Stimulated activated CD8-positive, alpha-beta memory T cell treated with anti-CD3 and anti-CD28 coated beads, Interleukin-7, amount 100 ng/mL, for 24 hours (primary cell): ENCODE data around the gene SUPT3H.
"Not testable (repeated sequence)": the region's sequence is repeated elsewhere in the genome, so short reads cannot be mapped to it uniquely, and the experiment has no call there.

ENCODE experiments used
- DNase-seq: peaks from one replicate; pipeline ENCODE4 v3.0.0-alpha.2; 2020; ENCODE audit warnings: low read depth

The SUPT3H gene

DNA sequence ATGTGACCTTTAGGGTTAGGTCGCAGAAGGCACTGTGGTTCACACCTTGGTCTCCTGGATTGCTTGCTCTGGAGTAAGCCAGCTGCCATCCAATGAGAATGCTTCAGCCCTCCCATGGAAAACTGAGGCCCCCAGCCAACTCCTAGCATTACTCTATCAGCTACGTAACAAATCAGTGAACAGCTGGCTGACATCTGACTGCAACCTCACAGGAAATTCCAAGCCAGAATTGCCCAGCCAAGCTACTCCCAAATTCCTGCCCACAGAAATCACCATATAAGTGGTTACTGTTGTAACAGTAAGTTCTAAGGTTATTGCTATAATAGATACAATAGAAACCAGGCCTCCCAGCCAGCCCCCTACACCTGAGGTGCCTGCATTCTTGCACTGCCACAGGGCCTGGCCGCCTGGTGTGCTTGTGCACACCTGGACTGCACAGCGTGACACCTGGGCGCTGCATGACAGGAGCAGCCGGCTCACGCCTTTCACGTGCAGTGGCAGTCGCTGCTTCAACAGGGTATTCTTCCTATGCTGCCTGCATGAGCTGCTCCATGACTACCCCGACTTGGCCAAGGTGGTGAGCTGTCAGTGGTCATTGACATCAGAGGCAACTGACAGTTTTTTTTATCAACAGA is 479.3 kb downstream of the SUPT3H start:
- no peak for DNase-seq

DNA sequence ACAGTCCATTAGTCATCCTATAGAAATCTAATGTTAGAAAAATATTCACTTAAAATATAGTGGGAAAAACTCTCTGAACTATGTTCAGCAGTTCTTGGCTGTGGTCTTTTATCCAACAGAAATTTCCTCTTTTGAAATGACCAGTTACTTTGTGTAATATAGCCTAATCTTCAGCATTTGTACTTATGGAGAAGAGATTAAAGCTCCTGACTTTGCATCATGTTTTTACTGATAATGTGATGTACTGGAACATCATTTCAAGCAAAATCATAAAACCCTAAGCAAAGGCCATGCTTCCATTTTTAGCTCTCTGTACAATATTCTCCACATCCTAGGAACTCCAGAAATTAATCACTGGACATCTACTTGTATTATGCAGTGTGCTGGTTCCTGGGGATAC is 480.4 kb downstream of the SUPT3H start:
- DNase-seq, result no peak

DNA sequence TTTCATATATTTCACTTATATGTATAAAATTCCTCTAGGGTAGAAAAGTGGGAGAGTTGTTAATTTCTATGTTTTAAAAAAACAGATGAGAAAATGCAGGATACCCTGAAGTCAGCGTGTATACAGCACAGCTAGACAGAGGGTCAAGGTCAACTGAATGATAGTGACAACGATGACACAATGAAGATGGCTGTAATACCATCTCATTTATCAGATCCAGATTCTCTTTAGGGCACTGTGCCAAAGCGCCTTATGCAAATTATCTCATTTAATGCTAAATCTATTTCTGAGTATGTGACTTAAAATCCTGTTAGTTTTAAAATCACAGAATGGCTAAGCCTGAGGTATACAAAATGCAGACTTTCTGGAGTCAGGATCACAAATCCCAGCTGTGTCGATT is 481.0 kb downstream of the SUPT3H start:
- DNase-seq, result no peak

DNA sequence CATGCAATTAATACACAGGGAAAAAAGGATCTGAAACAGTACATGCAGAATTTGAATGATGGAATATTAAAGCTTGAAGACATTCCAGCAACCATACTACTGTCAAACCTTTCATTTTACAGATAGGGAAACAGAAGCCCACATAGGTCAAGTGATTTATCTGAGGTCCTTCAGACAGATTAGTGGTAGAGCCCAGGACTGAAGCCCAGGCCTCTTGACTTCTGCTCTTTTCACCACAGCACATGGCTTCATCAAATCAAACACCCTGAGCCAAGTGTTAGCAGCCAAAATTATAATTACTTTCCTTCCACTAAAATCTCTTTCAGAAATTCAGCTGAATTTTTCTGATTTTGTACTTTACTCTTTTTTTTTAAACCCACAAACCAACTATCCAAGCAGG is 485.2 kb downstream of the SUPT3H start:
- DNase-seq, result no peak

DNA sequence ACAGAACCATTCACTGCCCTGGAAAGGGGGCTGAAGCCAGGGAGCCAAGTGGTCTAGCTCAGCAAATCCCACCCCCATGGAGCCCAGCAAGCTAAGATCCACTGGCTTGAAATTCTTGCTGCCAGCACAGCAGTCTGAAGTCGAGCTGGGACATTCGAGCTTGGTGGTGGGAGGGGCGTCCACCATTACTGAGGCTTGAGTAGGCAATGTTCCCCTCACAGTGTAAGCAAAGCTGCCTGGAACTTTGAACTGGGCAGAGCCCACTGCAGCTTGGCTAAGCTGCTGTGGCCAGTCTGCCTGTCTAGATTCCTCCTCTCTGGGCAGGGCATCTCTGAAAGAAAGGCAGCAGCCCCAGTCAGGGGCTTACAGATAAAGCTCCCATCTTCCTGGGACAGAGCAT is 498.7 kb downstream of the SUPT3H start:
- not testable (repeated sequence) for DNase-seq

DNA sequence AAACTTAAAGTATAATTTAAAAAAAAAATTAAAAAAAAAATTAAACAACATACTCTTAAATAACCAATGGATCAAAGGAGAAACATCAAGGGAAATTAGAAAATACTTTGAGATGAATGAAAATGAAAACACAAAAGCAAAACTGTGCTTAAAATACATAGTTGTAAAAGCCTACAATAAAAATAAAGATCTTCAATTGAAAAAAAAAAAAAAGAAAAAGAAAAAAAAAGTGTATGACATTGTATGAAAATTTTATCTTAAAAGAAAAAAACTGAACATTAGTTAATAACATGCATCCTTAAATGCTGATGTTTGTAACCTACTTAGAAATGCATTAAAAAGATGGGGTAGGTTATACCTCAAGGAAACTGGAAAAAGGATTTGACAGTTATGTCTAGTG is 501.1 kb downstream of the SUPT3H start:
- not testable (repeated sequence) for DNase-seq

DNA sequence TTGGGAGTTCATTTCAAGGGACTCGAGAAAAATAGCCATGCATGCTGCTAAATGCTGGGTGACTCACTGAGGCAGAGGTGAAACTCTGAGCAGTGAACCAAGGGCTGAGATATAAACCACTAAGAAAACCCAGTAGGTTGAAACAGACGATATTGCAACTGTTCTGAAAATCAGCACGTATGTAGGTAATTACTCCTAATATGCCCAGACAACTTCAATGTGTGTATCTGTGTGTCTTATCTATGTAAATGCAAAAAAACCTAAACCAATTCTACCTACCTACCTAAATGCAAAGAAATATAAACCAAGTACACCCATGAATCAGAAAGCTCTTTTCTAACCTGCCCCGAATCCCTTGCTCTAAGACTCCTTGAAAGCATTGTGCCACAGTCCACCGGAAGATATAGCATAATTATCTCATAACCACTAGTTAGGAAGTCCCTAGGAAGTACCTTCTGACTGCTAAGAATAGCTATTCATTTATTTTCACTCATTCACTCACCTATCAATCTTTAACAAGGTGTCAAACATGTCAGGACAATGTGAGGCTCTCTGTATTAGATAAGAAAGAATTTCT is 508.3 kb downstream of the SUPT3H start:
- no peak for DNase-seq

DNA sequence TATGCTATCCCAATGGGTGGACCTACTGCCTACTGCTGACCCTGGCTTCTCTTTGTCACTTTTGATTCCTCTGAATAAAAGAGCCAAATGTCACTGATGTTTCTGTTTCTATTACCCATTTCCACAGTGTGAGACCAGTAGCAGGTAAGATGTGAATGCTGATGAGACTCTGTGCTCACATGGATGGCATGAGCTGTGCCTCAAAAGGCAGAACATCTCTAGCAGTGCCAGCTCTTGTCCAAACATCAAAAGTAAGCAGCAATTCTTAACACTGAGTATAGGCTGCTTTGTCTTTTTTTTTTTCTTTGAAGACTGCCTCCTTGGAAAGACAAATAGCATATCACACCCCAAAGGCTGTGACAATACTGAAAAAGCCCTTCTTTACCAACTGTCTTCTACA is 508.8 kb downstream of the SUPT3H start:
- DNase-seq, result no peak

DNA sequence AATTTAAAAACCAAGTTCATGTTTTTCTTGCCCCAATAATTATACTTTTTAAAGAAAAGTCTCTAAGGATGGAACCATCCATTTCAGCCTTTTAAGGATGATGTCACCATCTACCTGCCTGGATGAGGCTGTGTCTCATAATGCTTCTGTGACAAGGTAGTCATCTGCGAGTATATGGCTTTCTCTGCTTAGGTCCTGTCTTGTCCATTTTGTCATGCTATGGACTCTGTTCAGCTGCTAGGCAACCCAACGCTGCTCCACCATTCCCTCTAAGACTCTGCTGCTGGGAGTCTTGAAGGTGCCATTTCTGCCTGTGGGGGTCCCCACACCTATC is 509.4 kb downstream of the SUPT3H start:
- no peak for DNase-seq

DNA sequence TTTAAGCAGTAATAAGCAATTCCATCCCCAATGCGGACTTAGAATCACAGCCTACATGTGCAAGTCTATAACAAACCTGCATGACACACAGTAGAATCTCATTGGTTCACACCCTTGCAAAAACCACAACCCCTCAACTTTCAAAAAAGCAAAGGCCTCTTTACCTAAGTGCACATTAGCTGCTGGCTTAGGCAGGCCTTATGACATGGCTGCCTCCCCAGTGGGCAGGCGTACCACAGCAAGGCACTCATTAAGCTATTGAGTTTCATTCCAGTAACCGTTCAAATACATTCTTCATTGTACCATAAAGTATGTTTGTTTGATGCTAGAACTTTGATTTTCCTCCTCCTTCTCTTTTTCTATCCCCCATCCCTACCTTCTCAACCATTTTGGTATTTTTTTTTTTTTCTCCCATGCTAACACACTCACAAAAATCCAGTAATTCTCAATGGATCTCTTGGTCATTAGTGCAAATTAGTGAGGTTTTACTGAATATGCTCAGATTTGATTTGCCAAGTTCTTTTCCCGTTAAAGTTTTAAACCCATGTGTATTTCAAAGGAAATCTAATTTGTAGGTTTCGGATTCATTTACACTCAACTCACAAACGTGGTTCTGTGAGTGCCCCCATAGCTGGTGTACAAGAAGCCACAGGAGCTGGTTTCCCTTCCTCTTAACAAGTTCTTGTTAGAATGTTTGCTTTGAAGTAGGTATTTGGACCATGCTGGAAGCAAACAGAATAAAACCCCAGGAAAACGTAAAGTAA is 510.0 kb downstream of the SUPT3H start:
- DNase-seq, result no peak

DNA sequence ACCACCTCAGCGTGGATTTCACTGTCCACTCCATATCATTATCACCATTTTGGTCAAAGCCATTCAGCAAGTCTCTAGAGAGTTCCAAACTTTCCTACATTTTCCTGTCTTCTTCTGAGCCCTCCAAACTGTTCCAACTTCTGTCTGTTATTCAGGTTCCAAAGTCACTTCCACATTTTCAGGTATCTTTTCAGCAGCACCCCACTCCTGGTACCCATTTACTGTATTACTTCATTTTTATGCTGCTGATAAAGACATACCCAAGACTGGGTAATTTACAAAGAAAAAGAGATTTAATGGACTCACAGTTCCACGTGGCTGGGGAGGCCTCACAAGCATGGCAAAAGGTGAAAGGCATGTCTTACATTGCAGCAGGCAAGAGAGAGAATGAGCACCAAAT is 512.5 kb downstream of the SUPT3H start:
- not testable (repeated sequence) for DNase-seq

DNA sequence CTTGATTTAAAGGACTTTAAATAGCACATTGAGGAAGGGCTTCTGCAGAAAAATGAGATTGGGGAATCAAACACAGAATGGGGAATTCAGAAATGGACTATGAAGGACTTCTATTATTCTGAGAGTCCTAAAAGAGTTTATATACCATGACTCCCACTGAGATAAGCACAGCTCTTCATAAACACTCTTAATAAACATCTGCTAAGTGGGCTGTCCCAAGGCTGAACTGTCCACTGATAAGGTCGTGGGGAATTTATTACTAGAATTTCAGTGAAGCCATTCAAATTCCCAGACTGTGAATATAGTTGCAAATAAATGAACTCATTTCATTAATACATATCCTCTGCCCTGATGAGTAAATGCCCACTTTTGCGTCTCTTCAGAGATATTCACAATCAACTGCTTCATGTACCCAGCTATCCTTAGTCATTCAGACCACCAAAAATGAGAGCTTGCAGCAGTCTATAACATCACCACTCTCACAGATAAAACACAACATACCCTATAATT is 517.8 kb downstream of the SUPT3H start:
- no peak for DNase-seq

DNA sequence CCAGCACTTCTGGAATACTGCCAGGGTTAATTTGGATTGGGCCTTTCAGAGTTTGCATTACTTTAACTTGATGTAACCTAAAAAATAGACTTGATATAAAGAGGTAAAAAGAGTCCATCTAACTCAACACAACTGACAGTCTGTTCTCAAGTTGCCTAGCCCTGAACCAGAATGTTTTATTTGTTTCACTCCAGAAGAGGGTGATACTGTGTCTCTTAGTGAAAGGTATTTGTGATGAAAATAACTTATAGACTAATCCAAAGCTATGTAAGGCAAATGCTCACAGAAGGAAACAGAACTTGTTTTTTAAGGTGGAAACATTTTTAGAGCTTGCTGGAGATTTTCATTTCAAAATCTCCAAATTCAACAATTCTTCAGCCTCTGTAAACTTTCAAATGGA is 518.7 kb downstream of the SUPT3H start:
- no peak for DNase-seq

DNA sequence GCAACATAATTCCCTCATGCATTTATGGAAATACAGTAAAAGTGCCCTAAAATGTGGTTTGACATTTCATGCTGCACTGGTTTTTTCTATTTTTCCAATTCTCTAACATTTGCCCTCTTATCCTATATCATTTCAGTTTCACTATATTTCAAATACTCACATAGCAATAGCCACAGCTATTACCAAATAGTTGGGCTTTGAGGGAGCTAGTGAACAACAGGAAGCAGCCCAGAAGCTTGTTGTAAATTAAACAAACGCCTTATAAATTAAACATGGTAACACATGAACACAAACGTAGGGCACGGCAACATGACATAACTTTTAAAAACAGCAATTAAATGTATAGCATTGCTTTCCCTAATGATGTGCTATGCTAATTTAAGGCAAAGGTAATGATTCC is 521.3 kb downstream of the SUPT3H start:
- DNase-seq, result no peak

DNA sequence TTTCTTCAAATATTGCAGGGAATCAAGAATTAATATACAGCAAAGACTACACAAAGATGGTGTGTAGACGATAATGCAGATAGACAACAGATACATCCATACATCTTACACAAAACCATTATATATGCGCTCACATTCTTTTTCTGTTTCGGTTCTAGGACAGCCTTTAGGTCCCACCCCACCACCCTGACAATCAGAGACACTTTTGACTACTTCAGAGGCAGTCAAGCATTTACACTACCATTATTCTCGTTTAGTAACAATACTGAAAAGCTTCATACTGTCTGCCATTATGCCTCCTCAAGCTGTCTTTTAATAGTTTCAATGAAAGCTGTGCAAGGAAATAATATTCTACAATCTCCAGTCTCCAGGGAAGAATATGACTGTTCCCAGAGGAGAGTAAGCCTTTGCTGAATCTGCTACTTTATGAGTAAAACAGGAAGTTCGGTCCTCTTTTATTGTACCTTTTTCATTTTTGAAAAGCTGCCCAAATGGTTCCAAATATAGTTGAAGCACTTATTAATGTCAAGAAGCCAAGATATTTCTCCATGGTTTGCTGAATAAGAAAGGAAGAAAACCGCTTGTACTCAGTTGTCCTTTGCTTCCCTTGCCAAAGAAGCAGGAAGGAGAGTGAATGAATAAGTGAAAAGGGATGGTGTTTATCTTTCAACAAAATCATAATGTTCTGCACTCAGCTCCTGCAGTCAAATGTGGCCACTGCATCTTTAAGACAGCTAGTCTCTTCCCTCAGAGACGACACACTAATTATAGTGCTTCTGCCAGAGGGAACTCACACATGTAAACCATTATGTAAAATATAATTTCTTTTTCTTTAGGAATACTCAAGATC is 521.9 kb downstream of the SUPT3H start:
- DNase-seq, result no peak

DNA sequence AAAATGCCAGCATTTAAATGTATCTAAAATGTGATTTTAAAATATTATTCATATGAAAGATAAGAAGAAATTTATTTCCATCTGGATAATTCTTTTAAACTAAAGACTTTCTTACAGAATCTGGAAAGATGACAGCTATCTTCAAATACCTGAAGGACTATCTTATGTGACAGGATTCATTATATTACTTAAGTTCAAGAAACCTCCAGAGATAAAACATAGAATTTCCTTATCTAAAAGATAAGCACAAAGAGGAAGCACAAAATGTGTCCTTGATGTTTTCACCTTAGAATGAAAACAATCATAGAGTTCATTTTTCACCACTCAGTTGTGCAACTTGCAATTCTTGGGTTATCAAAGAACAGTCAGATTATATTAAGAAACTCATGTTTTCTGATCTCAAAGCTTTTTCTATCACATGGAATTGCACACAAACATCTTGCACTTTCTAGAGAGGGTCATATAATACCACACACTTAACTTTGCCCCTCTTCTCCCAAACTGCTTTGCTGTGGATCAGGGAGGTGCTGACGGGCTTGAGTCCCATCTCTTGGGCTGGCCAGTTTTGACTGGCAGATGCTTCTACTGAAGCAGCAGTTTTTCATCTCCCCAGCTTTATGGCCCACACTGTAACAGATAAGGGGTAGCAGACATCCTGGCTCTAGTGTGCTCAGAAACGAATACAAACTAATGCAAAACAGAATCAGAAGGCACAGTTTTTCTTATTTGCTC is 522.9 kb downstream of the SUPT3H start:
- DNase-seq, result no peak

DNA sequence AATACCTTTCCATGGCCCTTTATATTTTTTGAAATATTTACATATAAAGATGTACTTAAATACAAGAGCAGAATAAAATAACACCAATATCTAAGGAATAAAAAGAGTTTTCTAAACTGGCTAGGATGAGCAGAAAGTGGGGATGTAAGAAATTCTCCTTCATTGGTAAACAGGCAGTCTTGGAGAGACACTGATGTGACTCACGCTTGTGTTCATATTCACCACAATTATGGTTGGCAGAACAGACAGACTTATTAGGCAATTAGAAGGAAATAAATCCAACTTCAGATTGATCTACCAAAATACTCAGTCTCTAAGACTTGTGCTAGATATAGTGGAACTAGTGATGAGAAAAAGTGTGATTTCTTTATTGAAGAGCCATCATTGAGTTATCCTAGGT is 526.6 kb downstream of the SUPT3H start:
- DNase-seq, result no peak

DNA sequence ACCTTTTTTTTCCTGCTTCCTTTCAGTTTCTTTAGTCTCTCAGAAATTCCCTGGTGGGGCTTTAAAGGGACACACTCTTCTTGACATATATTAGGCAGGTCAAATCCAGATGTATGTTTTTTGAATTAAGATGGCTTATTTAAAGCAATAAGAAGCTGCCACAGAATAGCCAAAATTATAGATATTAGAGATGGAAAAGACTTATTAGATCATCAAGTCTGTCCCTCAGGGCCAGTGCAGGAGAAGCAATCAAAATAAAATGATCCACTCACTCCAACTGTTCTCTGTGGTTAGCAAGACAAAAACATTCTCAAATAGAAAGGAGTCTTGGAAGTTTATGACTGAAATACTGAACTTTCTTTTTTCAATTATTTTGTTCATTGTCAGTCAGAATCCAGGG is 527.4 kb downstream of the SUPT3H start:
- DNase-seq, result no peak

DNA sequence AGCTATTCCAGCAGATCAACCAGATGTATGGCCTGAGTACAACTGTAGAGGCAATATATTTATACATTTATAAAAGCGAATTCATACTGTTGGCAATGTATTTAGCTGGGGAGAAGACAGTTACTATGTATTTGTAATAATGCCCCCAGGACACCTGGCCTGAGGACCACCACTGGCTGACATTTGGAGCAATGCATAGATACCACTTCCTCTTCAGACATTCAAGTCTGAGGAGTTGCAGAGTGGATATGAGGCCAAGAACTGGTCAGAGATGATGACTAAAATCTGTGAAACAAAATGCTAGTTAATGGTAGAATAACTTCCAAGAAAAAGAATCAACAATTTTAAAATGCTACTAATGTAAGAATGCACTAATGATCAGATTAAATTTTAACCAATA is 527.9 kb downstream of the SUPT3H start:
- DNase-seq, result no peak

DNA sequence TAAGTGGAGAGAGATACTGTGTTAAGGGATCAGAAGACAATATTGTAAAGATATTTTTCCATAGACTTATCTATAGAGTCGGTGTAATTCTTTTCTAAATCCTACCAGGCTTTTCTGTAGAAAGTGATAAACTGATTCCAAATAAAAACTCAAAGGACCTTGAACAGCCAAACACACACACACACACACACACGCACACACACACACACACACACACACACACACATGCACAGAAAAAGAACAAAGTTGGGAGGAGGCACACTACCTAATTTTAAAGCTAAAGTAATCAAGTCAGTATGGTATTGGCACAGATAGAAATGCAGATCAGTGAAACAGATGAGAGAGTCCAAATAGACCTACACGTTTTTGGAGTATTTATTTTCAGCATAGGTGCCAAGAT is 534.0 kb downstream of the SUPT3H start:
- no peak for DNase-seq

DNA sequence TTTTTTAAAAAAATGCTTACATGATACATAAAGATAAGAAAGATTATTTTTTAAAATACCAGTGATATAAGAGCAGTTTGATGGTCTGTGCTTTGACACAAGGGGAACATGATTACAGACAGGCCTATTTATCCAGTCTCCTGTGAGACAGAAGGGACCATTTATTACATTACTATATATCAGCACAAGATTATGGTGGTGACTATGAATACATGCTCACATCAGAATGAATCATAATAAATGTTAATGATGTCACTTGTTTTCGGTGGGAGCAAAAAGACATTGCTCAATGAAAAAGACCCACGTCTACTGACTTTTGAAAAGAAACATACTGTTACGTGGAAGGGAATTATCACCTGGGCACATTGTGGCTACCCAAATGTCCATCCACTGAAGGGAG is 535.1 kb downstream of the SUPT3H start:
- DNase-seq, result no peak

DNA sequence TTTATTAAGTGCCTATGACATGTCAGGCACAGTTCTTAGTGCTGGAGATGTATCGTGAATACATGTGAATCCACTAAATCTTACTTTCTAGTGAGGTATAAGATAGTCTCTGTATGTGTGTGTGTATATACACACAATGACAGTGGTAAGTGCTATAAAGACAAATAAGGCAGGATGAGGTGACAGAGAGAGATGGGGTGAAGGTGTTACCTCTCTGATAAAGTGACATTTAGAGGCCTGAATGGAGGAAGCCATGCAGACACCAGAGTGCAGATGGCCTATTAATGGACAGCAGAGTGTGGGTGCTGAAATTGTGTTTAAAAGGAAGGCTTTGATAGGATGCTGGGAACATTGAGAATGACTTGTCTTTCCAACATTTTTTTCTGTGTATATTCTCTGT is 535.9 kb downstream of the SUPT3H start:
- no peak for DNase-seq
